Putamen (tissue), 1 donor: ENCODE measurements around the gene PCDH10.

ENCODE experiments used
- DNase-seq: peaks from one replicate; pipeline ENCODE4 v3.0.0-alpha.2; 2016; ENCODE audit warnings: low spot score

PCDH10 gene

GRCh38 chr4:133148690-133149363, at the start of gene PCDH10:
PCDH10 (plus strand) TSS chr4:133149294; CDS start chr4:133150141, 847 bp downstream.
- peak; percentile 98 for DNase-seq

- no peak for DNase-seq
Measured at GRCh38 chr4:133102043-133102442, 47.1 kb upstream of the PCDH10 start.

GRCh38 chr4:133102612-133103409, 46.3 kb upstream of the PCDH10 start:
- DNase-seq = no peak

- DNase-seq = no peak
Measured at GRCh38 chr4:133112641-133113040, 36.5 kb upstream of the PCDH10 start.

- no peak for DNase-seq
Measured at GRCh38 chr4:133124746-133125145, 24.3 kb upstream of the PCDH10 start.

- no peak for DNase-seq
Measured at GRCh38 chr4:133127500-133127899, 21.6 kb upstream of the PCDH10 start.

- no peak for DNase-seq
Measured at GRCh38 chr4:133129237-133129636, 19.9 kb upstream of the PCDH10 start.

- no peak for DNase-seq
Measured at GRCh38 chr4:133130171-133130570, 18.9 kb upstream of the PCDH10 start.

GRCh38 chr4:133131829-133132460, 17.1 kb upstream of the PCDH10 start:
- DNase-seq = no peak

GRCh38 chr4:133136833-133137232, 12.3 kb upstream of the PCDH10 start:
- DNase-seq = no peak

- no peak for DNase-seq
Measured at GRCh38 chr4:133137571-133137970, 11.5 kb upstream of the PCDH10 start.

GRCh38 chr4:133143775-133144430, 5.2 kb upstream of the PCDH10 start:
- DNase-seq = no peak

- DNase-seq = no peak
Measured at GRCh38 chr4:133145241-133145640, 3.9 kb upstream of the PCDH10 start.

- DNase-seq = no peak
Measured at GRCh38 chr4:133145758-133146573, 3.1 kb upstream of the PCDH10 start.

- peak; percentile 89 for DNase-seq
Measured at GRCh38 chr4:133146574-133147241, 2.4 kb upstream of the PCDH10 start.

- peak; percentile 55 for DNase-seq
Measured at GRCh38 chr4:133147286-133147821, 1.7 kb upstream of the PCDH10 start.

- DNase-seq = peak; percentile 78
Measured at GRCh38 chr4:133147921-133148689, 989 bp upstream of the PCDH10 start.

GRCh38 chr4:133149364-133149695, 236 bp downstream of the PCDH10 start:
- DNase-seq = no peak

GRCh38 chr4:133149932-133150471, 908 bp downstream of the PCDH10 start:
- no peak for DNase-seq
